GM12878 (cell line): Measurements from ENCODE around the gene TRPM3. TPM values are rescaled to one million over a fixed set of nuclear protein-coding genes. Genes with fewer than 3 reads are reported as not detected.

Source experiments
- ATAC-seq: fragments of 200-7000 bp; cut with Tn5 transposase; 3 replicates; pipeline ENCODE4 v1.9.1; 2020; ENCODE audit warnings: mild to moderate bottlenecking, moderate library complexity
- BruUV-seq: library from RNA; stranded (reverse); fragments of 400-500 nt; replicated peaks from 2 replicates; lab custom pipeline; 2021; lab: Mats Ljungman, UMichigan
- CTCF ChIA-PET: fragments of 300-600 bp; sonication (Branson Sonifier 250); formaldehyde crosslinking; extraction: SDS; loops from one replicate; lab custom pipeline; 2021; ENCODE audit warnings: inconsistent platforms; lab: Yijun Ruan, JAX
- POLR2A ChIA-PET: fragments of 350-600 bp; formaldehyde crosslinking; extraction: SDS; loops from one replicate; lab custom pipeline; 2021; ENCODE audit warnings: inconsistent platforms; lab: Charles Lee
- RAD21 ChIA-PET: fragments of 300-600 bp; sonication (Branson Sonifier 250); formaldehyde crosslinking; loops from one replicate; lab custom pipeline; 2023; ENCODE audit warnings: antibody characterized with exemption; ENCODE audit not compliant: unreplicated experiment; lab: Charles Lee
- SMC1A ChIA-PET: fragments of 300-600 bp; sonication (Branson Sonifier 250); formaldehyde crosslinking; loops from one replicate; lab custom pipeline; 2023; ENCODE audit not compliant: unreplicated experiment, uncharacterized antibody; lab: Charles Lee
- DNase-seq: peaks from one replicate; pipeline ENCODE4 v3.0.0-alpha.2; 2011; ENCODE audit warnings: low read depth, low spot score
- FAIRE-seq: peaks from 3 replicates; lab custom pipeline; 2011; peaks lifted over from hg19 to GRCh38; lab: Jason Lieb, UNC
- H2AFZ ChIP-seq: 2 replicates; pipeline ENCODE4 v1.6.0; 2011; ENCODE audit warnings: low read depth, low read length, control low read depth; ENCODE audit not compliant: control insufficient read depth
- H3K27ac ChIP-seq: 2 replicates; pipeline ENCODE4 v1.5.1; 2011; ENCODE audit warnings: control low read depth; ENCODE audit not compliant: control insufficient read depth, insufficient read depth
- H3K27me3 ChIP-seq, 2 experiments: replicated peaks in 1 of 2; 2 replicates each; pipeline versions ENCODE4 v1.6.0 to v1.6.1; 2011; ENCODE audit warnings: low read length in 1 of 2; ENCODE audit not compliant: control insufficient read depth in 2 of 2, insufficient read depth in 2 of 2
- H3K36me3 ChIP-seq, 2 experiments: 2 replicates each; pipeline ENCODE4 v1.5.1; 2011; ENCODE audit warnings: low read length in 1 of 2; ENCODE audit not compliant: control insufficient read depth in 2 of 2, insufficient read depth in 2 of 2
- H3K4me1 ChIP-seq: 2 replicates; pipeline ENCODE4 v1.6.1; 2011; ENCODE audit warnings: mild to moderate bottlenecking, low read length, moderate library complexity, mixed read lengths; ENCODE audit not compliant: control insufficient read depth, insufficient read depth
- H3K4me2 ChIP-seq: 2 replicates; pipeline ENCODE4 v1.6.0; 2011; ENCODE audit warnings: control low read depth; ENCODE audit not compliant: control insufficient read depth, insufficient read depth
- H3K4me3 ChIP-seq: fragments of 200-600 bp; sonication (generic); 2 replicates; pipeline ENCODE4 v1.5.1; 2016
- H3K79me2 ChIP-seq: 2 replicates; pipeline ENCODE4 v1.6.0; 2011; ENCODE audit warnings: low read length; ENCODE audit not compliant: control insufficient read depth, insufficient read depth
- H3K9ac ChIP-seq: 2 replicates; pipeline ENCODE4 v1.8.0; 2011; ENCODE audit warnings: low read length, control low read depth, mixed read lengths; ENCODE audit not compliant: control insufficient read depth, insufficient read depth
- H3K9me3 ChIP-seq: replicated peaks from 3 replicates; pipeline ENCODE4 v1.5.1; 2011; ENCODE audit warnings: mild to moderate bottlenecking, low read length; ENCODE audit not compliant: control insufficient read depth, insufficient read depth
- H4K20me1 ChIP-seq: 2 replicates; pipeline ENCODE4 v1.6.0; 2011; ENCODE audit not compliant: control insufficient read depth, insufficient read depth
- CBX3 ChIP-seq: fragments of 200-600 bp; sonication (generic); IDR thresholded peaks from 2 replicates; pipeline ENCODE4 v1.6.1; 2016; ENCODE audit warnings: low read depth, borderline replicate concordance
- CHD4 ChIP-seq: fragments of 200-600 bp; sonication (generic); IDR thresholded peaks from 2 replicates; pipeline ENCODE4 v1.6.1; 2016; ENCODE audit warnings: mild to moderate bottlenecking
- EP300 ChIP-seq, 2 experiments: fragments of 150-350 bp in 1 of 2; IDR thresholded peaks; 2 replicates each; pipeline ENCODE4 v1.6.1; 2011 to 2012; ENCODE audit warnings: low read depth in 2 of 2, low read length in 2 of 2, borderline replicate concordance in 1 of 2, improper control_type of control experiment in 1 of 2, inconsistent platforms in 1 of 2; ENCODE audit not compliant: control insufficient read depth in 1 of 2
- GABPA ChIP-seq: IDR thresholded peaks from 2 replicates; pipeline ENCODE4 v1.6.1; 2014; ENCODE audit warnings: antibody characterized with exemption, low read depth, mild to moderate bottlenecking, inconsistent platforms
- JUNB ChIP-seq: IDR thresholded peaks from 2 replicates; pipeline ENCODE4 v1.6.1; 2016; ENCODE audit warnings: antibody characterized with exemption, mild to moderate bottlenecking
- KDM1A ChIP-seq: fragments of 200-600 bp; sonication (generic); IDR thresholded peaks from 2 replicates; pipeline ENCODE4 v1.6.1; 2016; ENCODE audit warnings: borderline replicate concordance
- KLF5 ChIP-seq: fragments of 450-650 bp; IDR thresholded peaks from 2 replicates; pipeline ENCODE4 v1.6.1; 2014; ENCODE audit warnings: mild to moderate bottlenecking; ENCODE audit not compliant: partially characterized antibody
- POLR2AphosphoS5 ChIP-seq: IDR thresholded peaks from 2 replicates; pipeline ENCODE4 v1.6.1; 2011; ENCODE audit warnings: mild to moderate bottlenecking, low read length, inconsistent platforms
- SIX5 ChIP-seq: IDR thresholded peaks from 2 replicates; pipeline ENCODE4 v1.6.1; 2011; ENCODE audit warnings: mild to moderate bottlenecking, low read depth, low read length, moderate library complexity; ENCODE audit not compliant: severe bottlenecking
- STAT1 ChIP-seq: fragments of 450-650 bp; conservative IDR thresholded peaks from 2 replicates; pipeline ENCODE4 v1.6.1; 2014; ENCODE audit warnings: antibody characterized with exemption, mild to moderate bottlenecking
- WRNIP1 ChIP-seq: IDR thresholded peaks from 2 replicates; pipeline ENCODE4 v1.6.1; 2011; ENCODE audit warnings: low read depth, low read length, improper control_type of control experiment, borderline replicate concordance
- WGBS: methylation state at CpG from one replicate; pipeline ENCODE4 v1.1.6; 2016; ENCODE audit warnings: low lambda C conversion rate; ENCODE audit not compliant: insufficient replicate concordance, insufficient coverage; ENCODE audit errors: missing lambda C conversion rate; 5-methylcytosine and 5-hydroxymethylcytosine counted together
- in situ Hi-C: fragments of 300-500 bp; cut with MboI; formaldehyde crosslinking; loops from 9 replicates; pipeline ENCODE4 v1.14.3; 2018; ENCODE audit warnings: mixed read lengths
- intact Hi-C: fragments of 100-400 bp; cut with micrococcal nuclease; formaldehyde crosslinking; loops from one replicate; pipeline ENCODE4 v1.14.2; 2022; ENCODE audit not compliant: unreplicated experiment
- polyA plus RNA-seq, 11 experiments: library from polyadenylated mRNA; depleted of rRNA in 4 of 11; unstranded in 6 of 11; stranded (reverse) in 5 of 11; fragments of >200 nt; fragmentation: Nextera tagmentation in 4 of 11; fragmentation: Illumina TruSeq in 1 of 11; extraction: Ambion mirVana in 4 of 11; extraction: Trizol in 1 of 11; gene quantifications; 1 replicate in 1 of 11; 2 replicates in 10 of 11; pipeline versions ENCODE4 v1.2.1 to v1.2.3, GENCODE V29; 2011 to 2016; ENCODE audit warnings: inconsistent platforms in 2 of 11, missing spikeins in 2 of 11, low read depth in 1 of 11
- total RNA-seq, 4 experiments: library from RNA; depleted of rRNA in 3 of 4; stranded (reverse); fragments of >200 nt in 3 of 4; fragmentation: Illumina TruSeq in 1 of 4; extraction: Trizol in 1 of 4; gene quantifications; 2 replicates each; pipeline versions ENCODE4 v1.2.1 to v1.2.3, GENCODE V29; 2013 to 2021
- TF ChIP-seq, protein P1 (sequence below): IDR thresholded peaks from 2 replicates; pipeline ENCODE4 v1.6.1; 2012; ENCODE audit warnings: mild to moderate bottlenecking, low read depth, low read length
- TF ChIP-seq, protein P2 (sequence below): fragments of 450-650 bp; IDR thresholded peaks from 2 replicates; pipeline ENCODE4 v1.6.1; 2017; ENCODE audit warnings: borderline replicate concordance
- TF ChIP-seq, protein P3 (sequence below): IDR thresholded peaks from 2 replicates; pipeline ENCODE4 v1.6.1; 2011; ENCODE audit warnings: borderline replicate concordance, low read depth, mild to moderate bottlenecking, moderate library complexity, mixed read lengths, low read length; ENCODE audit not compliant: insufficient read depth; ENCODE audit errors: extremely low read length
- TF ChIP-seq, protein P4 (sequence below): fragments of 450-650 bp; IDR thresholded peaks from 2 replicates; pipeline ENCODE4 v1.6.1; 2016; ENCODE audit warnings: mild to moderate bottlenecking

The TRPM3 gene
- total and polyA plus RNA-seq, 10 of the 15 experiments (the other 5 are each of a cell fraction or from before 2014, with no cell fraction given) = not detected

DNA sequence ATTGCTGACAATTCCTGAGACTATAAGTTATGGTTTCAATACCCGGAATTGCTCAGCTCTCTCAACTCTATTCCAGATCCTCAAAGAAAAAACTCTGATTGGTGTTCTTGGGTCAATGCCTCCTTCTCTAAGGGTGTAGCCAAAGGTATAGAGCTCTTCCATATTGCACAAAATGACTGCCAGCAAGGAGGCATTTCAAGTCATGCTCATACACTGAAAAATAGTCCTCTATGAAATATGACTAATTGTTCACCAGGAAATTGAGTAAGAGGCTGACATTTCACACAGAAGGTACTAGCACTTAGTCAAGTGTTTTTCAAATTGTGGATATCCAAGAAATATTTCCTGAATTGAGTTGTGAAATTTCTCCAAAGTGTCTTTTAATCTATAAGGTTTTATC, 595.9 kb downstream of the TRPM3 start:
- FAIRE-seq (no peak), ATAC-seq (no peak), DNase-seq (no peak)
- H3K4me3 ChIP-seq = no peak overlapping the region
- WGBS = 94% methylated on average over 1 of the region's 1 CpG
- in situ Hi-C loops (no loop called here), intact Hi-C loops (no loop called here)
- no peak overlapping the region for H2AFZ ChIP-seq
- H3K9me3 ChIP-seq = no peaks in the 10 kb centered on the region; the same call in 1 of the 3 replicates
- RAD21 ChIA-PET = no interaction called here
- H3K4me2 ChIP-seq = no peak overlapping the region
- SMC1A ChIA-PET = no interaction called here
- no peaks in the 10 kb centered on the region for H3K36me3 ChIP-seq
- H4K20me1 ChIP-seq = no peaks in the 10 kb centered on the region
- no peaks in the 10 kb centered on the region for H3K4me1 ChIP-seq
- POLR2A ChIA-PET = no interaction called here
- BruUV-seq = no TSS peak
- no peak overlapping the region for H3K27ac ChIP-seq
- H3K27me3 ChIP-seq = no peaks in the 10 kb centered on the region
- no peak overlapping the region for H3K9ac ChIP-seq
- H3K79me2 ChIP-seq = no peaks in the 10 kb centered on the region
- CTCF ChIA-PET = interaction anchor here (0.9 kb wide), 1 partner anchor 90 kb away, joined by 3 read pairs; no protein-coding TSS in a partner anchor
- no peak for TF ChIP-seq CBX3
- TF ChIP-seq, protein P1, sequence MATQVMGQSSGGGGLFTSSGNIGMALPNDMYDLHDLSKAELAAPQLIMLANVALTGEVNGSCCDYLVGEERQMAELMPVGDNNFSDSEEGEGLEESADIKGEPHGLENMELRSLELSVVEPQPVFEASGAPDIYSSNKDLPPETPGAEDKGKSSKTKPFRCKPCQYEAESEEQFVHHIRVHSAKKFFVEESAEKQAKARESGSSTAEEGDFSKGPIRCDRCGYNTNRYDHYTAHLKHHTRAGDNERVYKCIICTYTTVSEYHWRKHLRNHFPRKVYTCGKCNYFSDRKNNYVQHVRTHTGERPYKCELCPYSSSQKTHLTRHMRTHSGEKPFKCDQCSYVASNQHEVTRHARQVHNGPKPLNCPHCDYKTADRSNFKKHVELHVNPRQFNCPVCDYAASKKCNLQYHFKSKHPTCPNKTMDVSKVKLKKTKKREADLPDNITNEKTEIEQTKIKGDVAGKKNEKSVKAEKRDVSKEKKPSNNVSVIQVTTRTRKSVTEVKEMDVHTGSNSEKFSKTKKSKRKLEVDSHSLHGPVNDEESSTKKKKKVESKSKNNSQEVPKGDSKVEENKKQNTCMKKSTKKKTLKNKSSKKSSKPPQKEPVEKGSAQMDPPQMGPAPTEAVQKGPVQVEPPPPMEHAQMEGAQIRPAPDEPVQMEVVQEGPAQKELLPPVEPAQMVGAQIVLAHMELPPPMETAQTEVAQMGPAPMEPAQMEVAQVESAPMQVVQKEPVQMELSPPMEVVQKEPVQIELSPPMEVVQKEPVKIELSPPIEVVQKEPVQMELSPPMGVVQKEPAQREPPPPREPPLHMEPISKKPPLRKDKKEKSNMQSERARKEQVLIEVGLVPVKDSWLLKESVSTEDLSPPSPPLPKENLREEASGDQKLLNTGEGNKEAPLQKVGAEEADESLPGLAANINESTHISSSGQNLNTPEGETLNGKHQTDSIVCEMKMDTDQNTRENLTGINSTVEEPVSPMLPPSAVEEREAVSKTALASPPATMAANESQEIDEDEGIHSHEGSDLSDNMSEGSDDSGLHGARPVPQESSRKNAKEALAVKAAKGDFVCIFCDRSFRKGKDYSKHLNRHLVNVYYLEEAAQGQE = no peak
- TF ChIP-seq, protein P2, sequence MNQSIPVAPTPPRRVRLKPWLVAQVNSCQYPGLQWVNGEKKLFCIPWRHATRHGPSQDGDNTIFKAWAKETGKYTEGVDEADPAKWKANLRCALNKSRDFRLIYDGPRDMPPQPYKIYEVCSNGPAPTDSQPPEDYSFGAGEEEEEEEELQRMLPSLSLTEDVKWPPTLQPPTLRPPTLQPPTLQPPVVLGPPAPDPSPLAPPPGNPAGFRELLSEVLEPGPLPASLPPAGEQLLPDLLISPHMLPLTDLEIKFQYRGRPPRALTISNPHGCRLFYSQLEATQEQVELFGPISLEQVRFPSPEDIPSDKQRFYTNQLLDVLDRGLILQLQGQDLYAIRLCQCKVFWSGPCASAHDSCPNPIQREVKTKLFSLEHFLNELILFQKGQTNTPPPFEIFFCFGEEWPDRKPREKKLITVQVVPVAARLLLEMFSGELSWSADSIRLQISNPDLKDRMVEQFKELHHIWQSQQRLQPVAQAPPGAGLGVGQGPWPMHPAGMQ = no peak
- TF ChIP-seq EP300 (IDR thresholded peaks at IDR 0.05; ENCODE audit: borderline replicate concordance in 1 of 2, control insufficient read depth in 1 of 2, low read depth in 2 of 2, low read length in 2 of 2) = no peak
- TF ChIP-seq SIX5 = no peak
- no peak for TF ChIP-seq GABPA
- no peak for TF ChIP-seq WRNIP1
- TF ChIP-seq KDM1A = no peak
- TF ChIP-seq JUNB = no peak
- TF ChIP-seq CHD4 = no peak
- TF ChIP-seq POLR2AphosphoS5 = no peak
- TF ChIP-seq KLF5 = no peak
- TF ChIP-seq, protein P3, sequence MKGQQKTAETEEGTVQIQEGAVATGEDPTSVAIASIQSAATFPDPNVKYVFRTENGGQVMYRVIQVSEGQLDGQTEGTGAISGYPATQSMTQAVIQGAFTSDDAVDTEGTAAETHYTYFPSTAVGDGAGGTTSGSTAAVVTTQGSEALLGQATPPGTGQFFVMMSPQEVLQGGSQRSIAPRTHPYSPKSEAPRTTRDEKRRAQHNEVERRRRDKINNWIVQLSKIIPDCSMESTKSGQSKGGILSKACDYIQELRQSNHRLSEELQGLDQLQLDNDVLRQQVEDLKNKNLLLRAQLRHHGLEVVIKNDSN = no peak
- no peak for TF ChIP-seq STAT1
- TF ChIP-seq, protein P4, sequence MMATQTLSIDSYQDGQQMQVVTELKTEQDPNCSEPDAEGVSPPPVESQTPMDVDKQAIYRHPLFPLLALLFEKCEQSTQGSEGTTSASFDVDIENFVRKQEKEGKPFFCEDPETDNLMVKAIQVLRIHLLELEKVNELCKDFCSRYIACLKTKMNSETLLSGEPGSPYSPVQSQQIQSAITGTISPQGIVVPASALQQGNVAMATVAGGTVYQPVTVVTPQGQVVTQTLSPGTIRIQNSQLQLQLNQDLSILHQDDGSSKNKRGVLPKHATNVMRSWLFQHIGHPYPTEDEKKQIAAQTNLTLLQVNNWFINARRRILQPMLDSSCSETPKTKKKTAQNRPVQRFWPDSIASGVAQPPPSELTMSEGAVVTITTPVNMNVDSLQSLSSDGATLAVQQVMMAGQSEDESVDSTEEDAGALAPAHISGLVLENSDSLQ = no peak
